ENCODE results near the gene TIAM1. TPM values are rescaled to one million over a fixed set of nuclear protein-coding genes. Genes with fewer than 3 reads are reported as not detected.

Gene TIAM1
- total RNA-seq, 2 experiments from 2014 or later: 15.0 to 25.1 TPM

GRCh38 chr21:31222142-31222541 lies 121.9 kb downstream of the TIAM1 start:
- Histone ChIP-seq H4K20me1 (ENCODE audit: insufficient read depth, low read length) (no peaks in the 10 kb centered on the region), H3K4me3 (ENCODE audit: low read depth, low read length, poor library complexity, severe bottlenecking) (no peak overlapping the region), H3K79me2 (ENCODE audit: insufficient read depth, low read depth, low read length) (no peaks in the 10 kb centered on the region), H3K36me3 (ENCODE audit: insufficient read depth, low read length) (no peaks in the 10 kb centered on the region), H3K9me2 (ENCODE audit: insufficient read depth, low read length) (no peaks in the 10 kb centered on the region), H3K4me2 (ENCODE audit: low read length) (no peak overlapping the region), H3K27ac (ENCODE audit: low read depth, low read length, poor library complexity, severe bottlenecking) (no peak overlapping the region), H2AFZ (ENCODE audit: low read length) (no peak overlapping the region), H3K9me3 (ENCODE audit: low read length) (no peaks in the 10 kb centered on the region), H3K4me1 (ENCODE audit: insufficient read depth, low read length, poor library complexity, severe bottlenecking) (no peaks in the 10 kb centered on the region)
- no TSS peak for BruUV-seq (replicated peaks)
- ChIA-PET POLR2A (interaction anchor here (1.2 to 1.7 kb wide), 3 partner anchors 8 to 20 kb away, joined by 3 to 9 read pairs (median 4); no protein-coding TSS in a partner anchor), CTCF (ENCODE audit: unreplicated experiment) (no interaction called here)
- DNase-seq (ENCODE audit: low spot score): no peak
- intact Hi-C loops (cut with micrococcal nuclease; ENCODE audit: unreplicated experiment): no loop called here
- TF ChIP-seq EZH2phosphoT487 (IDR thresholded peaks at IDR 0.05; ENCODE audit: borderline replicate concordance, low read depth, low read length) (no peak), CTCF (conservative IDR thresholded peaks at IDR 0.05; ENCODE audit: low read length) (no peak)

- Histone ChIP-seq H3K4me1 (ENCODE audit: insufficient read depth, low read length, poor library complexity, severe bottlenecking) (no peaks in the 10 kb centered on the region), H3K79me2 (ENCODE audit: insufficient read depth, low read depth, low read length) (no peaks in the 10 kb centered on the region), H3K9me3 (ENCODE audit: low read length) (no peaks in the 10 kb centered on the region), H3K9me2 (ENCODE audit: insufficient read depth, low read length) (no peaks in the 10 kb centered on the region), H3K4me2 (ENCODE audit: low read length) (no peak overlapping the region), H3K36me3 (ENCODE audit: insufficient read depth, low read length) (no peaks in the 10 kb centered on the region), H3K4me3 (ENCODE audit: low read depth, low read length, poor library complexity, severe bottlenecking) (no peak overlapping the region), H4K20me1 (ENCODE audit: insufficient read depth, low read length) (no peaks in the 10 kb centered on the region), H2AFZ (ENCODE audit: low read length) (no peak overlapping the region), H3K27ac (ENCODE audit: low read depth, low read length, poor library complexity, severe bottlenecking) (no peak overlapping the region)
- ChIA-PET CTCF (ENCODE audit: unreplicated experiment) (no interaction called here), POLR2A (interaction anchor here (1.7 kb wide), 1 partner anchor 12 kb away, joined by 9 read pairs; no protein-coding TSS in a partner anchor)
- no peak for DNase-seq (ENCODE audit: low spot score)
- intact Hi-C loops (cut with micrococcal nuclease; ENCODE audit: unreplicated experiment): no loop called here
- no TSS peak for BruUV-seq (replicated peaks)
- no peak for TF ChIP-seq CTCF (conservative IDR thresholded peaks at IDR 0.05; ENCODE audit: low read length)
- TF ChIP-seq EZH2phosphoT487 (IDR thresholded peaks at IDR 0.05; ENCODE audit: borderline replicate concordance, low read depth, low read length): no peak
Observed at GRCh38 chr21:31221043-31221442, 123.0 kb downstream of the TIAM1 start.

- Histone ChIP-seq H3K4me3 (ENCODE audit: low read depth, low read length, poor library complexity, severe bottlenecking) (no peak overlapping the region), H3K79me2 (ENCODE audit: insufficient read depth, low read depth, low read length) (no peaks in the 10 kb centered on the region), H3K27ac (ENCODE audit: low read depth, low read length, poor library complexity, severe bottlenecking) (no peak overlapping the region), H3K36me3 (ENCODE audit: insufficient read depth, low read length) (no peaks in the 10 kb centered on the region), H3K4me2 (ENCODE audit: low read length) (no peak overlapping the region), H2AFZ (ENCODE audit: low read length) (no peak overlapping the region), H4K20me1 (ENCODE audit: insufficient read depth, low read length) (no peaks in the 10 kb centered on the region), H3K9me3 (ENCODE audit: low read length) (no peaks in the 10 kb centered on the region), H3K9me2 (ENCODE audit: insufficient read depth, low read length) (no peaks in the 10 kb centered on the region), H3K4me1 (ENCODE audit: insufficient read depth, low read length, poor library complexity, severe bottlenecking) (no peaks in the 10 kb centered on the region)
- no TSS peak for BruUV-seq (replicated peaks)
- POLR2A ChIA-PET: interaction anchor here (1.7 kb wide), 1 partner anchor 12 kb away, joined by 9 read pairs; no protein-coding TSS in a partner anchor
- CTCF ChIA-PET (ENCODE audit: unreplicated experiment): no interaction called here
- TF ChIP-seq CTCF (conservative IDR thresholded peaks at IDR 0.05; ENCODE audit: low read length): no peak
- TF ChIP-seq EZH2phosphoT487 (IDR thresholded peaks at IDR 0.05; ENCODE audit: borderline replicate concordance, low read depth, low read length): no peak
- intact Hi-C loops (cut with micrococcal nuclease; ENCODE audit: unreplicated experiment): no loop called here
- no peak for DNase-seq (ENCODE audit: low spot score)
Observed at GRCh38 chr21:31220575-31220974, 123.5 kb downstream of the TIAM1 start.
